Stimulated activated effector memory CD8-positive, alpha-beta T cell treated with anti-CD3 and anti-CD28 coated beads, Interleukin-12 subunit alpha, Interleukin-12 subunit beta, amount 100 ng/mL, for 72 hours (primary cell): Measurements from ENCODE around the gene TRIM37.
A peak's percentile ranks its signal among the peaks of the same experiment; 100 is the strongest.

ENCODE experiments used
- ATAC-seq: fragments of 150-1000 bp; cut with Tn5 transposase; 2 replicates; pipeline ENCODE4 v1.10.0; 2021
- DNase-seq, 2 donors: peaks; one replicate each; pipeline ENCODE4 v3.0.0; 2021 to 2022; ENCODE audit warnings: low spot score in 2 of 2
- H3K27ac Mint-ChIP-seq: one replicate; pipeline ENCODE4 v1.8.0; 2022; ENCODE audit warnings: mild to moderate bottlenecking, mixed read lengths
- H3K36me3 Mint-ChIP-seq: one replicate; pipeline ENCODE4 v1.8.0; 2022; ENCODE audit warnings: mild to moderate bottlenecking, mixed read lengths
- H3K4me1 Mint-ChIP-seq: one replicate; pipeline ENCODE4 v1.8.0; 2022; ENCODE audit warnings: mixed read lengths
- H3K4me3 Mint-ChIP-seq: one replicate; pipeline ENCODE4 v1.8.0; 2022; ENCODE audit warnings: mild to moderate bottlenecking, mixed read lengths
- H3K9me3 Mint-ChIP-seq: one replicate; pipeline ENCODE4 v1.8.0; 2022; ENCODE audit warnings: mixed read lengths

The TRIM37 gene

DNA sequence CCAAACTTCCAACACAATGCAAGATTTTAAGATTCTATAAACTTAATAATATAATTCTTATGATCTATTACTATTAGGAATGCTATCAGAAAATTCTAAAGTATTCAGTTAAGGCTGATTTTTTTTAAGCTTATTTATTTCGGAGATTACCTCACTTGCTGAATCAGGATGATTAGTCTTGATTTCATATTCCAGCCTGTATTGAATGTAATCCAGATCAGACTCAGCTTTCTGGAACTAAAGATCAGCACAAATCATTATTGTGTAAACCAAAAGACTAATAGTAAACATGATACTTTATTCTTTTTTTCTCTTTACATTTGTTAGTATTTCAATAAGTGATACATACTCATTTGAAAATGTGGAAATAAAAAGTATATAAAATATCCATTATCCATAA lies 24.5 kb upstream of the TRIM37 start:
- no peaks in the 10 kb centered on the region for H3K9me3 Mint-ChIP-seq
- no peak for ATAC-seq

DNA sequence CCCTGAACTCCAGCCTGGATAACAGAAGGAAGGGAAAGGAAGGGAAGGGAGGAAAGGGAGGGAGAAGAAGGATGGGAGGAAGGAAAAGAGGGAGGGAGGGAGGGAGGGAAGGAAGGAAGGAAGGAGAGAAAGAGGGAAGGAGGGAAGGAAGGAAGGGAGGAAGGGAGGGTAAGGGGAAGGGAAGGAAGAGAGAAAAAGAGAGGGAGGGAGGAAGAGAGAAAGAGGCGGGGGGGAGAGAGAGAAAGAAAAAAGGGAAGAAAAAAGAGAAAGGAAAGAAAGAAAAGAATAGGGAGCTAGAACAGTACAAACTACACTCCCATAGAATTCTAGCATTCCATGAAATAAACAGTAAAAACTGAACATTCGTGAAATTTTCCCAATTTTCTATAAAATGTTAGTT lies 23.1 kb upstream of the TRIM37 start:
- H3K36me3 Mint-ChIP-seq = peaks cover 44% of the 10 kb centered on the region
- no peaks in the 10 kb centered on the region for H3K9me3 Mint-ChIP-seq
- no peak overlapping the region for H3K27ac Mint-ChIP-seq

More for the DNA sequence above, 24.5 kb upstream of the TRIM37 start:
- Mint-ChIP-seq H3K4me3 (no peak overlapping the region), H3K27ac (no peak overlapping the region), H3K4me1 (no peaks in the 10 kb centered on the region), H3K36me3 (peaks cover 38% of the 10 kb centered on the region)
- DNase-seq = no peak

DNA sequence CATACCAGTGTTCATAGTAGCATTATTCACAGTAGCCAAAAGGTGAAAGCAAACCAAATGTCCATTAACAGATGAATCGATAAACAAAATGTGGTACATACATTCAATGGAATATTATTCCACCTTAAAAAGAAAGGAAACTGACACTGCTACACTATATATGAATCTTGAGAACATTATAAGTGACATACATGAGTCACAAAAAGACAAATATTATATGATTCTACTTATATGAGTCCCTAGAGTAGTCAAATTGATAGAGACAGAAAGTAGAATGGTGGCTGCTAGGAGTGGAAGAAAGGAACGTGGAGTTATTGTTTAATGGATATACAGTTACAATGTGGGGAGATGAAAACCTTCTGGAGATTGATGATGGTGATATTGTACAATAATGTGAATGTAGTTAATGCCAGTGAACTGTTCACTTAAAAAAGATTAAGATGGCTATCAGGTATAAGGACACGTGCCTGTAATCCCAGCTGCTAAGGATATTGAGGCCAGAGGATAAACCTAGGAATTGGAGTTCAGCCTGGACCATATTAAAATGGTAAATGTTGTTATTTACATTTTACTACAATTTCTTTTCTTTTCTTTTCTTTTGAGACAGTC lies 20.2 kb upstream of the TRIM37 start:
- H3K9me3 Mint-ChIP-seq = no peaks in the 10 kb centered on the region
- ATAC-seq = peak; percentile 70
- no peak for DNase-seq
- H3K4me3 Mint-ChIP-seq = no peak overlapping the region
- peaks cover 68% of the 10 kb centered on the region for H3K36me3 Mint-ChIP-seq
- H3K27ac Mint-ChIP-seq = no peak overlapping the region
- H3K4me1 Mint-ChIP-seq = no peaks in the 10 kb centered on the region

More for the DNA sequence above, 23.1 kb upstream of the TRIM37 start:
- ATAC-seq (no peak), DNase-seq (no peak)
- Mint-ChIP-seq H3K4me3 (no peak overlapping the region), H3K4me1 (no peaks in the 10 kb centered on the region)

DNA sequence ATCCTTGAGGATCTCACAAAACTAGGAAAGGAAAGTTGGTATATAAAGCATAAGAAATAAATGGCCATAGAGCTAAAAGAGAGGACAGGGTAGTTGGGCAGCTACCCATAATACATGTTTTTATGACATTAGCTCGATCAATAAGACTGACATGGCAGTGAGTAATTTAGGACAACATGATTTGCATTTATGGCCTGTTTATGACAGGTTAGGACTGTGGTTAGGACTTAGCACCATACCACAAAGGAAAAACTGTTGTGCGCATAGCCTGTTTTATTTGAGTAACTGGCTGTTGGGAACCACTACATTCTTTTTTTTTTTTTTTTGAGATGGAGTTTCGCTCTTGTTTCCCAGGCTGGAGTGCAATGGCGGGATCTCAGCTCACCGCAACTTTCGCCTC lies 18.0 kb upstream of the TRIM37 start:
- Mint-ChIP-seq H3K4me1 (no peaks in the 10 kb centered on the region), H3K9me3 (no peaks in the 10 kb centered on the region), H3K27ac (no peak overlapping the region), H3K36me3 (peaks cover 81% of the 10 kb centered on the region), H3K4me3 (no peak overlapping the region)
- DNase-seq (no peak), ATAC-seq (peak; percentile 56)

DNA sequence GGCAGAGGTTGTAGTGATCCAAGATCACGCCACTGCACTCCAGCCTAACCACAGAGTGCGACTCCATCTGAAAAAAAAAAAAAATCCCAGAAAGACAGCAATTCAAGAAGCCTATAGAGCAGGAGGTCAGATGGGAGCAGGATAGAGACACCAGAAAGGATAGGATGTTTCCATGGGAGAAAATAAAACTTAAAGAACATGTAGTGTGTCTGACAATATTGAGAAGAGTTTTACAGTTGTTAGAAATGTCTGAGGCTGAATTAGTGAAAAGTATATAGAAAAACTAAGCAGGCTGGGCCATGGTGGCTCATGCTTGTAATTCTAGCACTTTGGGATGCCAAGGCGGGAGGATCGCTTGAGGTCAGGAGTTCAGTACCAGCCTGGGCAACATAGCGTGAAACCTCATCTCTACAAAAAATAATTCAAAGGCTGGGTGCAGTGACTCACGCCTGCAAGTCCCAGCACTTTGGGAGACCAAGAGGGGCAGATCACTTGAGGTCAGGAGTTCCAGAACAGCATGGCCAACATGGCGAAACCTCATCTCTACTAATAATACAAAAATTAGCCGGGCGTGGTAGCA lies 15.3 kb upstream of the TRIM37 start:
- Mint-ChIP-seq H3K27ac (no peak overlapping the region), H3K36me3 (peaks cover 76% of the 10 kb centered on the region), H3K4me1 (peaks cover 5% of the 10 kb centered on the region), H3K9me3 (no peaks in the 10 kb centered on the region), H3K4me3 (no peak overlapping the region)
- DNase-seq (no peak), ATAC-seq (no peak)

DNA sequence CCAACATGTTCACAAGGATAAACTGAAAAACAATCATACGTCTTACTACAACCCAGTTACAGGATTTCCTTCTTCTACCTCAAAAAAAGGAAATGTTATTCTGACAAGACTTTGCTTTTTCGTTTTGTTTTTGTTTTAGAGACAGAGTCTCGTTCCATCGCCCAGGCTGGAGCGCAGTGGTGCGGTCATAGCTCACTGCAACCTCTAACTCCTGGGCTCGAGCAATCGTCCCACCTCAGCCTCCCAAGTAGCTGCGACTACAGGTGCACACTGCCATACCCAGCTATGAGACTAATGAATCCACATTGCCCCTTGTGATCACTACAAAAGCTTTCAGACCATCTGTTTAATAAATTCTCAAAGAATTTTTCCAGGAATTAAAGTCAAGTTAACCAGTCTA lies 8.8 kb upstream of the TRIM37 start:
- ATAC-seq = no peak
- DNase-seq = no peak
- Mint-ChIP-seq H3K4me1 (peaks cover 5% of the 10 kb centered on the region), H3K9me3 (no peaks in the 10 kb centered on the region), H3K36me3 (peaks cover 64% of the 10 kb centered on the region), H3K27ac (no peak overlapping the region), H3K4me3 (no peak overlapping the region)

DNA sequence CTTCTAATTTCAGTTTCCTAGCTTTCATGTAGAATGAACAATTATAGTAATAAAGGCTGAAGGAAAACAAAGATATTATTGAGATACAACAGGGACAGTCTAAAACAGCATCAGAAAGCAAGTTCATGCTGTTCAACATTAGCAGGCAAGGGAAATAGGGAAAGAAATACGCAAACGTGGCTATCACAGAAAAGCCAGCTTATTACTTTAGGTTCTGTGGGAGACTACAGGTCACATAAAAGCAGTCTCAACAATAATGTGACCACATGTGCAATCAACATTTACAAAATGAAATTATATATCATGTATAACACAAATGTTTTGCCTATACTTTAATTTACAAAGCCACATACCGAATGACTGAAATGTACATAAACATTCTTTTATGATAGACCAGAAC lies 4.9 kb upstream of the TRIM37 start:
- peaks cover 9% of the 10 kb centered on the region for H3K4me1 Mint-ChIP-seq
- H3K4me3 Mint-ChIP-seq = no peak overlapping the region
- H3K27ac Mint-ChIP-seq = no peak overlapping the region
- DNase-seq (no peak), ATAC-seq (no peak)
- H3K36me3 Mint-ChIP-seq = peaks cover 60% of the 10 kb centered on the region
- H3K9me3 Mint-ChIP-seq = no peaks in the 10 kb centered on the region

DNA sequence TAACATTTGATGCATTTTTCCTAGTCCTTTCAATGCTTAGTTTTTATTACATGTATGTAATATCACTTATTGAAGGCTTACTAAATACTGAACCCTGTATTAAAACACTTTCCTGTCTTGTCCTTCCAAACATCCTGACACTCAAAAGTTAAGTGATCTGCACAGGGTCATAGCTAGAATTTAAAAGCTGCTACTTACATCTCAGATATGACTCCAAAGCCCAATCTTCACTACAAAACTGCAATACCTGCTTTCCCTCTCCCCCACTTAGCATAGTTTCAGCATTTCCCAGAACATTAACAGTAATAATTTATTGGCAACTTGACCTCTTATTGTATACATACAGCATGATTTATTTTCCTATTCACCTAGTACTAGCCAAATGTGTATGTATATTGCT lies 4.3 kb upstream of the TRIM37 start:
- Mint-ChIP-seq H3K4me1 (peaks cover 12% of the 10 kb centered on the region), H3K36me3 (peaks cover 64% of the 10 kb centered on the region), H3K9me3 (no peaks in the 10 kb centered on the region), H3K27ac (no peak overlapping the region), H3K4me3 (no peak overlapping the region)
- ATAC-seq = no peak
- DNase-seq = no peak

DNA sequence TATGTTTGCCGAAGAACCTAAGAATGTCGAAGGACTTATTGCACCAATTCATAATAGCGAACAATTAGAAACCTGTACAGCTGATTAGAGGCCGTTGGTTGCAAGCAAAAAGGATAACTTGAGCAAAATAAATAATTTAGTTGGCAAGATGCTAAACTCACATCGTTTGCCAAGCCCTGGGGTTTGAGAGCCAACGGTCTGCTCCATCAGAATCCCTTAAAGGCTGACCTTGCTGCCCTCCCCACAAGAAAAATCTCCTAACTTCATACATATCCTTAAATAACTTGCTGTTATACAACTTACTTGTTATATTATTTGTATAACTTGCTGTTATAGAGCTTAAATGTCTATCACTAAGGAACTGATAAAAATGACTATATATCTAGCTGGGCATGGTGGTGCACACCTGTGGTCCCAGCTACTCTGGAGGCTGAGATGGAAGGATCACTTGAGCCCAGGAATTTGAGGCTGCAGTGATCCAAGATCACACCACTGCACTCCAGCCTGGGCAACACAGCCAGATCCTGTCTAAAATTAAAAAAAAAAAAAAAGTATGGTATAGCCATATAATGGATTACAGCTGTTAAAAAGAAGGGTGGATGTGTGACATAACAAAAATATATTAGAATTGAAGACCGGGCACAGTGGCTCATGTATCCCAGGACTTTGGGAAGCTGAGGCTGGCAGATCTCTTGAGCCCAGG lies 1.9 kb upstream of the TRIM37 start:
- H3K4me1 Mint-ChIP-seq = peaks cover 22% of the 10 kb centered on the region
- H3K9me3 Mint-ChIP-seq = no peaks in the 10 kb centered on the region
- peak overlapping the region; percentile 96 for H3K4me3 Mint-ChIP-seq
- H3K36me3 Mint-ChIP-seq = peaks cover 56% of the 10 kb centered on the region
- DNase-seq = no peak
- no peak for ATAC-seq
- no peak overlapping the region for H3K27ac Mint-ChIP-seq

DNA sequence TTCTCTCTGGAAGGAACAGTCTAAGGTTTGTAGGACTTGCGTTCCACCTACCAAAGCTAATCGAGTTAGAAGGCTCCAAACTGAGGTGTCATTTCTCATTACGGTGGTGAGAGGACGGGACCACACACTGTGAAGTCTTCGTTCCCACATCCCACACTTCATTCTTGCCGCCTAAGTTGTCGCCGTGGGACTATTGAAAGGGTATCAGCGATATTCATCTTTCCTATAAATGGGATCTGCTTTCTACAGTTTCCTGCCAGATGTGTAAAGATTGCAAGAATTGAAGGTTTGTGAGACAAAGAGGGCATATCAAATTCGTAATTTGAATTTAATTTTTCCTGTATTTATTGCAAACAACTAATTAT lies 608 bp upstream of the TRIM37 start:
- ATAC-seq = peak; percentile 44

DNA sequence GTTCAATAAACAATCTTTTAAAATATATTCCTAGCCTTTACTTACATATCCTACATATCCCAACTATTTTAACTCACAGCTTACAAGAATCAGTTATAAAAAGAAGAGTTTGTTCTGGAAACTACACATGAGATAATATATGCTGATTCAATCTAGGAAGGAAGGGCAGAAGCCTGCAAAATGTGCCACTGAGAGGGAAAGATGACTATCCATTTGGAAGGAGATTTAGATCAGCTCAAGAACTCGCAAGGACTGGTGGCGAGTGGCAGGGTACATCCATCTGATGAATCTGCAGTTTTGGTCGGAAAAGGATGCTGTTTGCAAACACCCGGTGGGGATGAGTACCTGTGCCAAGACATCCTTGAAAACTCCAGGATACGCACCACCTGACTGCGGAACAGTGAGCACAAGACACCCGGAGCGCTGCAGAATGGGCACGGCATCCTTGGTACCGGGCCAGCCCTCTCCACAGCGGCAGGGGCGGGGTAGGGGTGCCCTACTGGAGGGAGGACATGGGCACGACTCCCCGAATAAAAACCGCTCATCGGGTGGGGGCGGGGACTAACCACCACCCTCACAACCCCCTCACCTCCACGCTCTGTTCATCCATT lies 723 bp downstream of the TRIM37 start:
- peaks cover 28% of the 10 kb centered on the region for H3K4me1 Mint-ChIP-seq
- peaks cover 72% of the 10 kb centered on the region for H3K36me3 Mint-ChIP-seq
- peak in 1 of 2 donors; percentile 43 for DNase-seq
- H3K27ac Mint-ChIP-seq = peak overlapping the region; percentile 97
- no peaks in the 10 kb centered on the region for H3K9me3 Mint-ChIP-seq
- peak overlapping the region; percentile 96 for H3K4me3 Mint-ChIP-seq
- ATAC-seq = peak; percentile 63

More for the DNA sequence above, 608 bp upstream of the TRIM37 start:
- Mint-ChIP-seq H3K9me3 (no peaks in the 10 kb centered on the region), H3K27ac (peak overlapping the region; percentile 97), H3K4me3 (peak overlapping the region; percentile 96), H3K4me1 (peaks cover 23% of the 10 kb centered on the region), H3K36me3 (peaks cover 67% of the 10 kb centered on the region)
- no peak for DNase-seq

DNA sequence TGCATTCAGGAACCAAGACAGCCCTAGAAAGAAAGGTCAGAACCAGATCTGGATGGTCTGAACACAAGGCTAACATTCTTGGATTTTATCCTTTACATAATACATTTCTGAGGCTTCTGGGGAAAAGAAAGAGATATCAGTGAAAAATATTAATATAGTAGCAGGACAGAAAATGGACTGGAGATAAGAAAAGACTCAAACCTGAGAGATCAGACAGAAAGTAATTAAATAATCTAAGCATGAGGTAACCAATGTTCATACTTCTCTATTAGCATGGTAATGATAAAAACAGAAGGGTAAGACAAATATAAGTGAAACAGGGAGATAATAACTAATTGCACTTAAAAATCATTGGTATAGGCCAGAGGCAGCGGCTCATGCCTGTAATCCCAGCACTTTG lies 5.5 kb downstream of the TRIM37 start:
- no peak overlapping the region for H3K4me3 Mint-ChIP-seq
- DNase-seq (no peak), ATAC-seq (no peak)
- H3K9me3 Mint-ChIP-seq = peaks cover 3% of the 10 kb centered on the region
- peaks cover 74% of the 10 kb centered on the region for H3K36me3 Mint-ChIP-seq
- no peak overlapping the region for H3K27ac Mint-ChIP-seq
- H3K4me1 Mint-ChIP-seq = peaks cover 26% of the 10 kb centered on the region

DNA sequence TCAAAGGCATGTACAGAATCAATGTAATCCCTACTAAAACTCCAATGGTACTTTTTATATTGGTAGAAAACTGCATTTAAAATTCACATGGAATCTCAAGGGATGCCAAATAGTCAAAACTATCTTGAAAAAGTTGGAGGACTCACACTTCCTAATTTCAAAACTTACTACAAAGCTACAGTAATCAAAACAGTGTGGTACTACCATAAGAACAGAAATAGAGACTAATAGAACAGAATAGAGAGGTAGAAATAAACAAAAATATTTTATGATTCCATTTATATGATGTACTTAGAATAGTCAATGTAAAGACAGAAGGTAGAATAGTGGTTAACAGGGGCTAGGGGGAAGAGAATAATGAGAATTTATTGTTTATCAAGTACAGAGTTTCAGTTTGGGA lies 8.8 kb downstream of the TRIM37 start:
- ATAC-seq (no peak), DNase-seq (no peak)
- peaks cover 56% of the 10 kb centered on the region for H3K36me3 Mint-ChIP-seq
- peaks cover 20% of the 10 kb centered on the region for H3K4me1 Mint-ChIP-seq
- H3K4me3 Mint-ChIP-seq = no peak overlapping the region
- peaks cover 3% of the 10 kb centered on the region for H3K9me3 Mint-ChIP-seq
- H3K27ac Mint-ChIP-seq = no peak overlapping the region

DNA sequence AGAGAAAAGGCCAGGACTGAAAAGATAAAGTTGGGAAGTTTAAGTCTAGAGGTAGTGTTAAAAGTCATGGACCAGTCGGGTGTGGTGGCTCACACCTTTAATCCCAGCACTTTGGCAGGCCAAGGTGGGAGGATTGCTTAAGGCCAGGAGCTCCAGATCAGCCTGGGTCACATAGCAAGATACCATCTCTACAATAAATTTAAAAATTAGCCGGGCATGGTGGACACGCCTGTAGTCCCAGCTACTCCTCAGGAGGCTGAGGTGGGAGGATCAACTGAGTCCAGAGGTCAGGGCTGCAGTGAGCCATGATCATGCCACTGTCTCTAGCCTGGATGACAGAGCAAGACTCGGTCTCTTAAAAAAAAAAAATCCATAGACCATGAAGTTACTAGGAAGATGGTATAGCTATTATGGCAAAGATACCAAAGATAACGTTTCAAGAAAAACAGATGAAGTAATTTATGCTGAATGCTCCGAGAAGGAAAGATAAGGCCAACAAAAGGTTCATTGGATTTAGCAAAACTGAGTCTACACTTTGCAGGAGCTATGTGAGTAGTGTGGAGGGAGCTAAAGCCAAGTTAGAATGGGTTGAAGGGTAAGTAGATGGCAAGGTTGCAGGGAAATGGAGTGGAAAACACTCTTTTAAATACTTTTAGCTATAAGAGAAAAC lies 11.7 kb downstream of the TRIM37 start:
- Mint-ChIP-seq H3K4me3 (no peak overlapping the region), H3K9me3 (peaks cover 3% of the 10 kb centered on the region), H3K36me3 (peaks cover 41% of the 10 kb centered on the region), H3K27ac (no peak overlapping the region), H3K4me1 (peaks cover 15% of the 10 kb centered on the region)
- DNase-seq = no peak
- no peak for ATAC-seq

DNA sequence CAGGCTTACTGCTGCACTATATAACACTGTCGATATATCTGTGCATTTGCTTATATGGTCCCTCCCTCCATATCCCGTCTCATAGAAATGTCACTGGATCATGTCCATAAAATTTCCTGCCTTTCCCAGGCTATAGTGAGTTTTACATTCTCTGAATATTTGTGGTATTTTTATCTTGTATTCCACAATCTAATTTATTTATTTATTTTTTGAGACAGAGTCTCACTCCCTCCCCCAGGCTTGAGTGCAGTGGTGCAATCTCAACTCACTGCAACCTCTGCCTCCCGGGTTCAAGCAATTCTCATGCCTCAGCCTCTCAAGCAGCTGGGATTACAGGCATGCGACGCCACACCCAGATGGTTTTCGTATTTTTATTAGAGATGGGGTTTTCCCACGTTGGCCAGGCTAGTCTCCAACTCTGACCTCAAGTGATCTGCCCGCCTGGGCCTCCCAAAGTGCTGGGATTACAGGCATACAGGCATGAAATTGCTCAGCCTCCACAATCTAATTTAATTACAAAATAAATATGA lies 12.9 kb downstream of the TRIM37 start:
- no peak overlapping the region for H3K27ac Mint-ChIP-seq
- H3K9me3 Mint-ChIP-seq = peaks cover 3% of the 10 kb centered on the region
- peaks cover 15% of the 10 kb centered on the region for H3K4me1 Mint-ChIP-seq
- DNase-seq (no peak), ATAC-seq (no peak)
- H3K4me3 Mint-ChIP-seq = no peak overlapping the region
- peaks cover 40% of the 10 kb centered on the region for H3K36me3 Mint-ChIP-seq
